ENCODE results near the gene PLIN5. TPM values are rescaled to one million over a fixed set of nuclear protein-coding genes. Genes with fewer than 3 reads are reported as not detected.

The PLIN5 gene
- total RNA-seq, 1 donor from 2014 or later: 17.1 TPM

- Histone ChIP-seq H3K4me3 (no peak overlapping the region), H3K4me1 (no peaks in the 10 kb centered on the region), H3K36me3 (peaks cover 27 to 50% of the 10 kb centered on the region in 2 donors), H3K9me3 (no peaks in the 10 kb centered on the region), H3K27me3 (no peaks in the 10 kb centered on the region), H3K27ac (no peak overlapping the region)
- TF ChIP-seq CTCF (IDR thresholded peaks at IDR 0.05): no peak
- no peak for DNase-seq (ENCODE audit: low spot score in 2 of 2)
- intact Hi-C loops (cut with DNase I): no loop called here
Observed at GRCh38 chr19:4504891-4505569, 30.0 kb downstream of the PLIN5 start.

- no peak overlapping the region for H3K27ac ChIP-seq
- DNase-seq (ENCODE audit: low spot score in 2 of 2): no peak
- H3K9me3 ChIP-seq: no peaks in the 10 kb centered on the region
- H3K36me3 ChIP-seq: peaks cover 34 to 58% of the 10 kb centered on the region in 2 donors
- no peak overlapping the region for H3K4me3 ChIP-seq
- no peaks in the 10 kb centered on the region for H3K4me1 ChIP-seq
- no peaks in the 10 kb centered on the region for H3K27me3 ChIP-seq
- intact Hi-C loops (cut with DNase I): no loop called here
- TF ChIP-seq CTCF (IDR thresholded peaks at IDR 0.05): no peak
Observed at GRCh38 chr19:4504297-4504701, 30.7 kb downstream of the PLIN5 start.

- Histone ChIP-seq H3K27ac (no peak overlapping the region), H3K36me3 (peaks cover 39 to 61% of the 10 kb centered on the region in 2 donors), H3K4me3 (no peak overlapping the region), H3K4me1 (no peaks in the 10 kb centered on the region), H3K9me3 (no peaks in the 10 kb centered on the region), H3K27me3 (no peaks in the 10 kb centered on the region)
- intact Hi-C loops (cut with DNase I): no loop called here
- no peak for DNase-seq (ENCODE audit: low spot score in 2 of 2)
- no peak for TF ChIP-seq CTCF (IDR thresholded peaks at IDR 0.05)
Observed at GRCh38 chr19:4503825-4504170, 31.2 kb downstream of the PLIN5 start.

- H3K9me3 ChIP-seq: no peaks in the 10 kb centered on the region
- no peak overlapping the region for H3K27ac ChIP-seq
- no peak overlapping the region for H3K4me3 ChIP-seq
- intact Hi-C loops (cut with DNase I): no loop called here
- H3K36me3 ChIP-seq: peaks cover 43 to 66% of the 10 kb centered on the region in 2 donors
- no peaks in the 10 kb centered on the region for H3K4me1 ChIP-seq
- H3K27me3 ChIP-seq: no peaks in the 10 kb centered on the region
- TF ChIP-seq CTCF (IDR thresholded peaks at IDR 0.05): no peak
- DNase-seq (ENCODE audit: low spot score in 2 of 2): no peak
Observed at GRCh38 chr19:4503132-4503824, 31.7 kb downstream of the PLIN5 start.

GRCh38 chr19:4502282-4503131, 32.5 kb downstream of the PLIN5 start:
- no peak overlapping the region for H3K27ac ChIP-seq
- no peak for DNase-seq (ENCODE audit: low spot score in 2 of 2)
- H3K9me3 ChIP-seq: no peaks in the 10 kb centered on the region
- no peaks in the 10 kb centered on the region for H3K27me3 ChIP-seq
- intact Hi-C loops (cut with DNase I): no loop called here
- H3K4me3 ChIP-seq: no peak overlapping the region
- H3K4me1 ChIP-seq: no peaks in the 10 kb centered on the region
- peaks cover 51 to 73% of the 10 kb centered on the region in 2 donors for H3K36me3 ChIP-seq
- TF ChIP-seq CTCF (IDR thresholded peaks at IDR 0.05): no peak
